PFSK-1 (cell line): ENCODE data around the gene MPPED1.

ENCODE experiments used
- FOXP2 ChIP-seq: optimal IDR thresholded peaks from 2 replicates; pipeline ENCODE3; 2011; ENCODE audit warnings: borderline replicate concordance, control low read depth, inconsistent platforms; ENCODE audit not compliant: insufficient read depth; ENCODE audit errors: extremely low read length, extremely low read depth
- POLR2AphosphoS5 ChIP-seq: IDR thresholded peaks from 2 replicates; pipeline ENCODE4 v1.6.1; 2012; ENCODE audit warnings: low read depth, mild to moderate bottlenecking, control low read depth, low read length, moderate library complexity
- SIN3A ChIP-seq: IDR thresholded peaks from 2 replicates; pipeline ENCODE4 v1.6.1; 2012; ENCODE audit warnings: mild to moderate bottlenecking, low read length, moderate library complexity, borderline replicate concordance; ENCODE audit not compliant: insufficient read depth
- TAF1 ChIP-seq: IDR thresholded peaks from 2 replicates; pipeline ENCODE4 v1.6.1; 2012; ENCODE audit warnings: low read length, control low read depth, borderline replicate concordance; ENCODE audit not compliant: insufficient read depth
- TF ChIP-seq, protein P1 (sequence below), 2 experiments: IDR thresholded peaks; 2 replicates each; pipeline versions ENCODE4 v1.6.1 to v1.8.0; 2011 to 2012; ENCODE audit warnings: low read depth in 2 of 2, low read length in 2 of 2, control low read depth in 1 of 2, inconsistent platforms in 1 of 2, mild to moderate bottlenecking in 1 of 2, moderate library complexity in 1 of 2; ENCODE audit not compliant: insufficient read depth in 1 of 2

- TF ChIP-seq, protein P1, sequence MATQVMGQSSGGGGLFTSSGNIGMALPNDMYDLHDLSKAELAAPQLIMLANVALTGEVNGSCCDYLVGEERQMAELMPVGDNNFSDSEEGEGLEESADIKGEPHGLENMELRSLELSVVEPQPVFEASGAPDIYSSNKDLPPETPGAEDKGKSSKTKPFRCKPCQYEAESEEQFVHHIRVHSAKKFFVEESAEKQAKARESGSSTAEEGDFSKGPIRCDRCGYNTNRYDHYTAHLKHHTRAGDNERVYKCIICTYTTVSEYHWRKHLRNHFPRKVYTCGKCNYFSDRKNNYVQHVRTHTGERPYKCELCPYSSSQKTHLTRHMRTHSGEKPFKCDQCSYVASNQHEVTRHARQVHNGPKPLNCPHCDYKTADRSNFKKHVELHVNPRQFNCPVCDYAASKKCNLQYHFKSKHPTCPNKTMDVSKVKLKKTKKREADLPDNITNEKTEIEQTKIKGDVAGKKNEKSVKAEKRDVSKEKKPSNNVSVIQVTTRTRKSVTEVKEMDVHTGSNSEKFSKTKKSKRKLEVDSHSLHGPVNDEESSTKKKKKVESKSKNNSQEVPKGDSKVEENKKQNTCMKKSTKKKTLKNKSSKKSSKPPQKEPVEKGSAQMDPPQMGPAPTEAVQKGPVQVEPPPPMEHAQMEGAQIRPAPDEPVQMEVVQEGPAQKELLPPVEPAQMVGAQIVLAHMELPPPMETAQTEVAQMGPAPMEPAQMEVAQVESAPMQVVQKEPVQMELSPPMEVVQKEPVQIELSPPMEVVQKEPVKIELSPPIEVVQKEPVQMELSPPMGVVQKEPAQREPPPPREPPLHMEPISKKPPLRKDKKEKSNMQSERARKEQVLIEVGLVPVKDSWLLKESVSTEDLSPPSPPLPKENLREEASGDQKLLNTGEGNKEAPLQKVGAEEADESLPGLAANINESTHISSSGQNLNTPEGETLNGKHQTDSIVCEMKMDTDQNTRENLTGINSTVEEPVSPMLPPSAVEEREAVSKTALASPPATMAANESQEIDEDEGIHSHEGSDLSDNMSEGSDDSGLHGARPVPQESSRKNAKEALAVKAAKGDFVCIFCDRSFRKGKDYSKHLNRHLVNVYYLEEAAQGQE (IDR thresholded peaks at IDR 0.05; ENCODE audit: insufficient read depth in 1 of 2, low read depth in 2 of 2, low read length in 2 of 2), result no peak
- TF ChIP-seq SIN3A, result no peak
- TF ChIP-seq POLR2AphosphoS5, result no peak
- no peak for TF ChIP-seq TAF1
- no peak for TF ChIP-seq FOXP2
These were observed 560 bp upstream of the MPPED1 start for GRCh38 chr22:43411040-43411868.
